Activated CD4-positive, alpha-beta T cell treated with anti-CD3 and anti-CD28 coated beads, Interleukin-2, amount 50 U/mL, for 4 hours (primary cell): ENCODE measurements around the gene DDX39A.
A peak's percentile ranks its signal among the peaks of the same experiment; 100 is the strongest.

Source experiments
- DNase-seq, 2 experiments: peaks; one replicate each; pipeline ENCODE4 v3.0.0-alpha.2; 2020

DDX39A gene

GRCh38 chr19:14361824-14362223, 57.3 kb downstream of the DDX39A start:
- peak in 1 of 2 experiments; percentile 38 for DNase-seq
